ENCODE data around the gene FXR2. TPM values are rescaled to one million over a fixed set of nuclear protein-coding genes. Genes with fewer than 3 reads are reported as not detected.

Gene FXR2
- total and polyA plus RNA-seq, 4 donors, result 6.8 to 18.3 (median 14.8) TPM

GRCh38 chr17:7569571-7569970, 45.1 kb downstream of the FXR2 start:
- Histone ChIP-seq H3K4me3 (ENCODE audit: low read depth in 1 of 3, low read length in 3 of 3) (no peak overlapping the region), H3K9ac (ENCODE audit: low read depth in 1 of 2, low read length in 2 of 2) (no peak overlapping the region), H3K27ac (ENCODE audit: low read depth in 1 of 2, low read length in 2 of 2) (no peak overlapping the region), H3K4me1 (ENCODE audit: control insufficient read depth in 4 of 4, insufficient read depth in 4 of 4, low read length in 3 of 4) (peaks cover 0 to 16% (median 13%) of the 10 kb centered on the region in 4 donors), H3K9me3 (ENCODE audit: control insufficient read depth in 4 of 4, low read length in 3 of 4) (no peaks in the 10 kb centered on the region), H3K27me3 (ENCODE audit: control insufficient read depth in 4 of 4, insufficient read depth in 4 of 4, low read length in 3 of 4) (no peaks in the 10 kb centered on the region), H3K36me3 (ENCODE audit: control insufficient read depth in 4 of 4, insufficient read depth in 3 of 4, low read depth in 1 of 4, low read length in 3 of 4) (peaks cover 5 to 43% (median 22%) of the 10 kb centered on the region in 4 donors)
- no peak for TF ChIP-seq ZBTB33 (IDR thresholded peaks at IDR 0.05)
- TF ChIP-seq FOXA2 (IDR thresholded peaks at IDR 0.05), result no peak
- no peak for DNase-seq (ENCODE audit: low spot score)
- WGBS, result 89% methylated on average over 5 of the region's 5 CpGs

GRCh38 chr17:7563115-7563869, 51.4 kb downstream of the FXR2 start:
- H3K27me3 ChIP-seq (ENCODE audit: control insufficient read depth in 4 of 4, insufficient read depth in 4 of 4, low read length in 3 of 4), result no peaks in the 10 kb centered on the region
- no peak overlapping the region for H3K27ac ChIP-seq (ENCODE audit: low read depth in 1 of 2, low read length in 2 of 2)
- no peak for DNase-seq (ENCODE audit: low spot score)
- TF ChIP-seq YY1 (IDR thresholded peaks at IDR 0.05), result no peak
- no peak for TF ChIP-seq EGR1 (IDR thresholded peaks at IDR 0.05; ENCODE audit: low read depth in 2 of 2)
- TF ChIP-seq HNF4A (conservative IDR thresholded peaks at IDR 0.05), result no peak
- no peaks in the 10 kb centered on the region for H3K9me3 ChIP-seq (ENCODE audit: control insufficient read depth in 4 of 4, low read length in 3 of 4)
- peaks cover 4 to 29% (median 12%) of the 10 kb centered on the region in 4 donors for H3K36me3 ChIP-seq (ENCODE audit: control insufficient read depth in 4 of 4, insufficient read depth in 3 of 4, low read depth in 1 of 4, low read length in 3 of 4)
- peaks cover 10 to 46% (median 35%) of the 10 kb centered on the region in 4 donors for H3K4me1 ChIP-seq (ENCODE audit: control insufficient read depth in 4 of 4, insufficient read depth in 4 of 4, low read length in 3 of 4)
- peak overlapping the region in 1 of 3 donors; percentile 85 for H3K4me3 ChIP-seq (ENCODE audit: low read depth in 1 of 3, low read length in 3 of 3)
- 93% methylated on average over 30 of the region's 30 CpGs for WGBS
- H3K9ac ChIP-seq (ENCODE audit: low read depth in 1 of 2, low read length in 2 of 2), result no peak overlapping the region

- DNase-seq (ENCODE audit: low spot score), result no peak
- Histone ChIP-seq H3K36me3 (ENCODE audit: control insufficient read depth in 4 of 4, insufficient read depth in 3 of 4, low read depth in 1 of 4, low read length in 3 of 4) (peaks cover 4 to 25% (median 12%) of the 10 kb centered on the region in 4 donors), H3K27me3 (ENCODE audit: control insufficient read depth in 4 of 4, insufficient read depth in 4 of 4, low read length in 3 of 4) (no peaks in the 10 kb centered on the region), H3K4me1 (ENCODE audit: control insufficient read depth in 4 of 4, insufficient read depth in 4 of 4, low read length in 3 of 4) (peaks cover 10 to 55% (median 41%) of the 10 kb centered on the region in 4 donors), H3K4me3 (ENCODE audit: low read depth in 1 of 3, low read length in 3 of 3) (peak overlapping the region; percentile 50 to 85 (median 68)), H3K9ac (ENCODE audit: low read depth in 1 of 2, low read length in 2 of 2) (peak overlapping the region in 1 of 2 donors; percentile 67), H3K9me3 (ENCODE audit: control insufficient read depth in 4 of 4, low read length in 3 of 4) (no peaks in the 10 kb centered on the region), H3K27ac (ENCODE audit: low read depth in 1 of 2, low read length in 2 of 2) (peak overlapping the region; percentile 33 to 89)
- WGBS, result 1% methylated on average over 28 of the region's 28 CpGs
- TF ChIP-seq GABPA (IDR thresholded peaks at IDR 0.05 in 1 of 2, conservative IDR thresholded peaks at IDR 0.05 in 1 of 2) (no peak), MAX (IDR thresholded peaks at IDR 0.05) (no peak), FOXA1 (IDR thresholded peaks at IDR 0.05) (no peak), TAF1 (conservative IDR thresholded peaks at IDR 0.05) (no peak), EGR1 (IDR thresholded peaks at IDR 0.05; ENCODE audit: low read depth in 2 of 2) (no peak), HNF4G (IDR thresholded peaks at IDR 0.05) (no peak), YY1 (IDR thresholded peaks at IDR 0.05) (no peak), FOXA2 (IDR thresholded peaks at IDR 0.05) (no peak), JUND (IDR thresholded peaks at IDR 0.05) (no peak), NR2F2 (IDR thresholded peaks at IDR 0.05) (no peak), REST (IDR thresholded peaks at IDR 0.05) (no peak), HNF4A (conservative IDR thresholded peaks at IDR 0.05) (no peak)
Observed at GRCh38 chr17:7562208-7562605, 52.5 kb downstream of the FXR2 start.

Data from liver (tissue), 9 donors.